Keratinocyte (primary cell): ENCODE measurements around the gene NKIRAS1.

Experiments
- CTCF ChIP-seq, 3 experiments: IDR thresholded peaks in 1 of 3; conservative IDR thresholded peaks in 1 of 3; optimal IDR thresholded peaks in 1 of 3; 2 replicates in 2 of 3; 3 replicates in 1 of 3; pipeline versions ENCODE3 to v1.5.1; 2011; ENCODE audit warnings: low read length in 3 of 3, mild to moderate bottlenecking in 3 of 3, moderate library complexity in 2 of 3, control low read depth in 1 of 3, inconsistent platforms in 1 of 3; ENCODE audit not compliant: insufficient read depth in 2 of 3; ENCODE audit errors: extremely low read depth in 1 of 3
- EZH2 ChIP-seq: IDR thresholded peaks from one replicate; pipeline ENCODE4 v1.6.1; 2012; ENCODE audit warnings: inconsistent platforms, mild to moderate bottlenecking, low read length, moderate library complexity

GRCh38 chr3:23873941-23874340, 42.8 kb downstream of the NKIRAS1 start:
- TF ChIP-seq EZH2: no peak
- TF ChIP-seq CTCF (optimal IDR thresholded peaks at IDR 0.05 in 1 of 3, IDR thresholded peaks at IDR 0.05 in 1 of 3, conservative IDR thresholded peaks at IDR 0.05 in 1 of 3; ENCODE audit: extremely low read depth in 1 of 3, insufficient read depth in 2 of 3, low read length in 3 of 3): no peak
